Measurements from ENCODE around the gene UBQLNL.

DNA sequence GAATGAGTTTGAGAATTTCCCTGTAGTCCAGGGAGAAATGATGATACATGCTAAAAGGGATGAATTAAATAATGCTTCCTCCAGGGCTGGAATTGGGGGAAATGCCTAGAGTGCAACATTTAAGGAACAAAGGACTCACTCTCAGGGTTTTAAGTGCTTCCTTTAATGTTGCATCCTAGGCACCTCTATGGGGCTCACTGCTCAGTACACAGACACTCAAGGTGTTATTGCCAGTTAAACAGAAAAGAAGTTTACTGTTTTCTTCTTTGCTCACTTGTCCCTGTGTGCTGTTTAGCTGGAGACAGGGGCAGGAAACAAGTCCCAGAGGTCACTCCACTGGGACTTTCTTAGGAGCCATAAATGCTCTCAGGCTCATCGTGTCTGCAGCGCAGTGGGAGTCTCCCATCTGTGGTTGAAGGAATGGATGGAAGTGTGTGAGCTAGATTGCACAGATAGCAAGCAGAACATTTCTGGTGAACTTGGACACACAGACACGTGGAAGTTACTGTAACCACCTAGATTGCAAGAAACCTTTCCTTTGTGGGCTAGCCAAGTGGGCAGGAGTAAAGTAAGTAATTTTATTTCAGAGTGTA, 40.2 kb upstream of the UBQLNL start:
- TF ChIP-seq, protein P1, sequence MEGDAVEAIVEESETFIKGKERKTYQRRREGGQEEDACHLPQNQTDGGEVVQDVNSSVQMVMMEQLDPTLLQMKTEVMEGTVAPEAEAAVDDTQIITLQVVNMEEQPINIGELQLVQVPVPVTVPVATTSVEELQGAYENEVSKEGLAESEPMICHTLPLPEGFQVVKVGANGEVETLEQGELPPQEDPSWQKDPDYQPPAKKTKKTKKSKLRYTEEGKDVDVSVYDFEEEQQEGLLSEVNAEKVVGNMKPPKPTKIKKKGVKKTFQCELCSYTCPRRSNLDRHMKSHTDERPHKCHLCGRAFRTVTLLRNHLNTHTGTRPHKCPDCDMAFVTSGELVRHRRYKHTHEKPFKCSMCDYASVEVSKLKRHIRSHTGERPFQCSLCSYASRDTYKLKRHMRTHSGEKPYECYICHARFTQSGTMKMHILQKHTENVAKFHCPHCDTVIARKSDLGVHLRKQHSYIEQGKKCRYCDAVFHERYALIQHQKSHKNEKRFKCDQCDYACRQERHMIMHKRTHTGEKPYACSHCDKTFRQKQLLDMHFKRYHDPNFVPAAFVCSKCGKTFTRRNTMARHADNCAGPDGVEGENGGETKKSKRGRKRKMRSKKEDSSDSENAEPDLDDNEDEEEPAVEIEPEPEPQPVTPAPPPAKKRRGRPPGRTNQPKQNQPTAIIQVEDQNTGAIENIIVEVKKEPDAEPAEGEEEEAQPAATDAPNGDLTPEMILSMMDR (CRISPR knock-in tag; IDR thresholded peaks at IDR 0.05): no peak
- TF ChIP-seq, protein P2, sequence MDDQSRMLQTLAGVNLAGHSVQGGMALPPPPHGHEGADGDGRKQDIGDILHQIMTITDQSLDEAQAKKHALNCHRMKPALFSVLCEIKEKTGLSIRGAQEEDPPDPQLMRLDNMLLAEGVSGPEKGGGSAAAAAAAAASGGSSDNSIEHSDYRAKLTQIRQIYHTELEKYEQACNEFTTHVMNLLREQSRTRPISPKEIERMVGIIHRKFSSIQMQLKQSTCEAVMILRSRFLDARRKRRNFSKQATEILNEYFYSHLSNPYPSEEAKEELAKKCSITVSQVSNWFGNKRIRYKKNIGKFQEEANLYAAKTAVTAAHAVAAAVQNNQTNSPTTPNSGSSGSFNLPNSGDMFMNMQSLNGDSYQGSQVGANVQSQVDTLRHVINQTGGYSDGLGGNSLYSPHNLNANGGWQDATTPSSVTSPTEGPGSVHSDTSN (CRISPR knock-in tag; IDR thresholded peaks at IDR 0.05; ENCODE audit: borderline replicate concordance): no peak
- TF ChIP-seq POLR2AphosphoS5 (IDR thresholded peaks at IDR 0.05; ENCODE audit: low read depth, low read length) (no peak), ZNF816 (CRISPR knock-in tag; IDR thresholded peaks at IDR 0.05; ENCODE audit: borderline replicate concordance) (no peak), SMC3 (IDR thresholded peaks at IDR 0.05; ENCODE audit: low read length) (no peak), JUND (CRISPR knock-in tag; IDR thresholded peaks at IDR 0.05) (no peak), EZH2 (conservative IDR thresholded peaks at IDR 0.05; ENCODE audit: low read depth, low read length) (no peak), TBX3 (IDR thresholded peaks at IDR 0.05; ENCODE audit: borderline replicate concordance) (no peak), SP5 (CRISPR knock-in tag; IDR thresholded peaks at IDR 0.05; ENCODE audit: borderline replicate concordance, low read depth) (no peak), ZNF747 (CRISPR knock-in tag; IDR thresholded peaks at IDR 0.05; ENCODE audit: borderline replicate concordance) (no peak), CHCHD3 (CRISPR knock-in tag; IDR thresholded peaks at IDR 0.05) (no peak)
- TF ChIP-seq, protein P3, sequence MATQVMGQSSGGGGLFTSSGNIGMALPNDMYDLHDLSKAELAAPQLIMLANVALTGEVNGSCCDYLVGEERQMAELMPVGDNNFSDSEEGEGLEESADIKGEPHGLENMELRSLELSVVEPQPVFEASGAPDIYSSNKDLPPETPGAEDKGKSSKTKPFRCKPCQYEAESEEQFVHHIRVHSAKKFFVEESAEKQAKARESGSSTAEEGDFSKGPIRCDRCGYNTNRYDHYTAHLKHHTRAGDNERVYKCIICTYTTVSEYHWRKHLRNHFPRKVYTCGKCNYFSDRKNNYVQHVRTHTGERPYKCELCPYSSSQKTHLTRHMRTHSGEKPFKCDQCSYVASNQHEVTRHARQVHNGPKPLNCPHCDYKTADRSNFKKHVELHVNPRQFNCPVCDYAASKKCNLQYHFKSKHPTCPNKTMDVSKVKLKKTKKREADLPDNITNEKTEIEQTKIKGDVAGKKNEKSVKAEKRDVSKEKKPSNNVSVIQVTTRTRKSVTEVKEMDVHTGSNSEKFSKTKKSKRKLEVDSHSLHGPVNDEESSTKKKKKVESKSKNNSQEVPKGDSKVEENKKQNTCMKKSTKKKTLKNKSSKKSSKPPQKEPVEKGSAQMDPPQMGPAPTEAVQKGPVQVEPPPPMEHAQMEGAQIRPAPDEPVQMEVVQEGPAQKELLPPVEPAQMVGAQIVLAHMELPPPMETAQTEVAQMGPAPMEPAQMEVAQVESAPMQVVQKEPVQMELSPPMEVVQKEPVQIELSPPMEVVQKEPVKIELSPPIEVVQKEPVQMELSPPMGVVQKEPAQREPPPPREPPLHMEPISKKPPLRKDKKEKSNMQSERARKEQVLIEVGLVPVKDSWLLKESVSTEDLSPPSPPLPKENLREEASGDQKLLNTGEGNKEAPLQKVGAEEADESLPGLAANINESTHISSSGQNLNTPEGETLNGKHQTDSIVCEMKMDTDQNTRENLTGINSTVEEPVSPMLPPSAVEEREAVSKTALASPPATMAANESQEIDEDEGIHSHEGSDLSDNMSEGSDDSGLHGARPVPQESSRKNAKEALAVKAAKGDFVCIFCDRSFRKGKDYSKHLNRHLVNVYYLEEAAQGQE (IDR thresholded peaks at IDR 0.05; ENCODE audit: borderline replicate concordance in 1 of 2, low read depth in 1 of 2, low read length in 2 of 2): no peak
- TF ChIP-seq, protein P4, sequence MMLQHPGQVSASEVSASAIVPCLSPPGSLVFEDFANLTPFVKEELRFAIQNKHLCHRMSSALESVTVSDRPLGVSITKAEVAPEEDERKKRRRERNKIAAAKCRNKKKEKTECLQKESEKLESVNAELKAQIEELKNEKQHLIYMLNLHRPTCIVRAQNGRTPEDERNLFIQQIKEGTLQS (CRISPR knock-in tag; IDR thresholded peaks at IDR 0.05): no peak
